ENCODE measurements around the gene RASGEF1B. TPM values are rescaled to one million over a fixed set of nuclear protein-coding genes. Genes with fewer than 3 reads are reported as not detected.
"Not testable (repeated sequence)": the region's sequence is repeated elsewhere in the genome, so short reads cannot be mapped to it uniquely, and the experiment has no call there.

RASGEF1B gene
- total and polyA plus RNA-seq, 2 experiments from 2014 or later, result 29.1 to 53.4 TPM

GRCh38 chr4:81482326-81482725, 10.6 kb upstream of the RASGEF1B start:
- Histone ChIP-seq H3K4me1 (ENCODE audit: insufficient read depth) (no peaks in the 10 kb centered on the region), H2AFZ (no peak overlapping the region), H3K79me2 (no peaks in the 10 kb centered on the region), H3K4me3 (no peak overlapping the region), H3K36me3 (replicated peaks; ENCODE audit: insufficient read depth, low read depth) (no peaks in the 10 kb centered on the region), H3K27ac (no peak overlapping the region), H3K4me2 (no peak overlapping the region), H3K27me3 (no peaks in the 10 kb centered on the region), H3K9me3 (ENCODE audit: low read depth) (no peaks in the 10 kb centered on the region), H3K9me2 (replicated peaks; ENCODE audit: insufficient read depth) (no peaks in the 10 kb centered on the region), H4K20me1 (ENCODE audit: insufficient read depth, poor library complexity, severe bottlenecking) (no peaks in the 10 kb centered on the region)
- no peak for DNase-seq (ENCODE audit: low spot score)
- 87% methylated on average over 3 of the region's 3 CpGs for WGBS (ENCODE audit: low lambda C conversion rate, missing lambda C conversion rate)
- TF ChIP-seq, protein P1, sequence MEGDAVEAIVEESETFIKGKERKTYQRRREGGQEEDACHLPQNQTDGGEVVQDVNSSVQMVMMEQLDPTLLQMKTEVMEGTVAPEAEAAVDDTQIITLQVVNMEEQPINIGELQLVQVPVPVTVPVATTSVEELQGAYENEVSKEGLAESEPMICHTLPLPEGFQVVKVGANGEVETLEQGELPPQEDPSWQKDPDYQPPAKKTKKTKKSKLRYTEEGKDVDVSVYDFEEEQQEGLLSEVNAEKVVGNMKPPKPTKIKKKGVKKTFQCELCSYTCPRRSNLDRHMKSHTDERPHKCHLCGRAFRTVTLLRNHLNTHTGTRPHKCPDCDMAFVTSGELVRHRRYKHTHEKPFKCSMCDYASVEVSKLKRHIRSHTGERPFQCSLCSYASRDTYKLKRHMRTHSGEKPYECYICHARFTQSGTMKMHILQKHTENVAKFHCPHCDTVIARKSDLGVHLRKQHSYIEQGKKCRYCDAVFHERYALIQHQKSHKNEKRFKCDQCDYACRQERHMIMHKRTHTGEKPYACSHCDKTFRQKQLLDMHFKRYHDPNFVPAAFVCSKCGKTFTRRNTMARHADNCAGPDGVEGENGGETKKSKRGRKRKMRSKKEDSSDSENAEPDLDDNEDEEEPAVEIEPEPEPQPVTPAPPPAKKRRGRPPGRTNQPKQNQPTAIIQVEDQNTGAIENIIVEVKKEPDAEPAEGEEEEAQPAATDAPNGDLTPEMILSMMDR (IDR thresholded peaks at IDR 0.05; ENCODE audit: poor library complexity), result no peak
- TF ChIP-seq EZH2 (IDR thresholded peaks at IDR 0.05; ENCODE audit: borderline replicate concordance) (no peak), EZH2phosphoT487 (IDR thresholded peaks at IDR 0.05; ENCODE audit: low read depth, severe bottlenecking, unreplicated experiment) (no peak)

DNA sequence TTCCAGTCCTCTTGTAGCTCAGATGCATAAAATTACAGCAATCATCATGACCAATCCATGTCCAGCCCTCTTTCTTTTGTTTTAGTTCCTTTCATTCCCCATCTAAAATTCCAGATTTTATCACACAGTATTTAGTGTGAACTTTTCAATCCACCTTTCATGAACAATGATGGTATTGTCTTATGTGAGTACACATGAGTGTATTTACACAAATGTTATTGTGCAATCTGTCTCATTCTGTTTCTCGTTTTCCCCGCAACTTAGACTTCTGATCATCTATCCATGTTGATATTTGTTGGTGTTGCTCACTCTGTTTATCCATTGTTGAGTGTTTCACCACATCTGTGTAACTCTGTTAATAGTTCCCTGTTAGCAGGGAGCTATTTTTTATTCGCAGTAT, 9.4 kb upstream of the RASGEF1B start:
- WGBS (ENCODE audit: low lambda C conversion rate, missing lambda C conversion rate), result 71% methylated on average over 3 of the region's 3 CpGs
- Histone ChIP-seq H4K20me1 (ENCODE audit: insufficient read depth, poor library complexity, severe bottlenecking) (no peaks in the 10 kb centered on the region), H3K4me1 (ENCODE audit: insufficient read depth) (no peaks in the 10 kb centered on the region), H3K27me3 (no peaks in the 10 kb centered on the region), H3K4me3 (no peak overlapping the region), H3K9me2 (replicated peaks; ENCODE audit: insufficient read depth) (no peaks in the 10 kb centered on the region), H3K36me3 (replicated peaks; ENCODE audit: insufficient read depth, low read depth) (no peaks in the 10 kb centered on the region), H3K4me2 (no peak overlapping the region), H3K27ac (no peak overlapping the region), H3K9me3 (ENCODE audit: low read depth) (no peaks in the 10 kb centered on the region), H3K79me2 (no peaks in the 10 kb centered on the region), H2AFZ (no peak overlapping the region)
- TF ChIP-seq, protein P1 (IDR thresholded peaks at IDR 0.05; ENCODE audit: poor library complexity), result no peak
- no peak for TF ChIP-seq EZH2 (IDR thresholded peaks at IDR 0.05; ENCODE audit: borderline replicate concordance)
- no peak for TF ChIP-seq EZH2phosphoT487 (IDR thresholded peaks at IDR 0.05; ENCODE audit: low read depth, severe bottlenecking, unreplicated experiment)
- no peak for DNase-seq (ENCODE audit: low spot score)

GRCh38 chr4:81479573-81479972, 7.9 kb upstream of the RASGEF1B start:
- H3K4me2 ChIP-seq; H3K27ac ChIP-seq; H2AFZ ChIP-seq; DNase-seq (ENCODE audit: low spot score); H3K9me2 ChIP-seq (replicated peaks; ENCODE audit: insufficient read depth); H3K4me1 ChIP-seq (ENCODE audit: insufficient read depth); H3K36me3 ChIP-seq (replicated peaks; ENCODE audit: insufficient read depth, low read depth); H4K20me1 ChIP-seq (ENCODE audit: insufficient read depth, poor library complexity, severe bottlenecking); H3K9me3 ChIP-seq (ENCODE audit: low read depth); H3K27me3 ChIP-seq; H3K4me3 ChIP-seq; H3K79me2 ChIP-seq: not testable (repeated sequence)
- 72% methylated on average over 2 of the region's 2 CpGs for whole genome bisulfite sequencing (ENCODE audit: low lambda C conversion rate, missing lambda C conversion rate)

- H3K4me2 ChIP-seq; H3K36me3 ChIP-seq (replicated peaks; ENCODE audit: insufficient read depth, low read depth); H3K9me2 ChIP-seq (replicated peaks; ENCODE audit: insufficient read depth); H3K27me3 ChIP-seq; H4K20me1 ChIP-seq (ENCODE audit: insufficient read depth, poor library complexity, severe bottlenecking); H3K9me3 ChIP-seq (ENCODE audit: low read depth); H3K27ac ChIP-seq; H3K4me3 ChIP-seq; H2AFZ ChIP-seq; H3K4me1 ChIP-seq (ENCODE audit: insufficient read depth): not testable (repeated sequence)
- H3K79me2 ChIP-seq, result peaks cover 16% of the 10 kb centered on the region
- DNase-seq (ENCODE audit: low spot score), result peak; percentile 67
- WGBS (ENCODE audit: low lambda C conversion rate, missing lambda C conversion rate), result 71% methylated on average over 19 of the region's 19 CpGs
Measured at GRCh38 chr4:81473331-81474265, 1.9 kb upstream of the RASGEF1B start.
